Sigmoid colon (tissue), 4 donors: ENCODE results near the gene NHLRC4.

Source experiments
- POLR2A ChIP-seq, 2 donors: fragments of 450-650 bp; IDR thresholded peaks; one replicate each; pipeline ENCODE4 v1.6.1; 2016; ENCODE audit warnings: antibody characterized with exemption in 2 of 2, mild to moderate bottlenecking in 2 of 2, moderate library complexity in 2 of 2
- POLR2AphosphoS5 ChIP-seq, 4 donors: sonication (generic); formaldehyde crosslinking; IDR thresholded peaks; one replicate each; pipeline ENCODE4 v1.6.1; 2017; ENCODE audit warnings: antibody characterized with exemption in 4 of 4
- TF ChIP-seq, protein P1 (sequence below), 4 experiments: fragments of 450-650 bp in 3 of 4; fragments of 200-600 bp in 1 of 4; IDR thresholded peaks; one replicate each; pipeline ENCODE4 v1.5.1; 2016 to 2019; ENCODE audit warnings: antibody characterized with exemption in 4 of 4, mild to moderate bottlenecking in 3 of 4, moderate library complexity in 2 of 4

DNA sequence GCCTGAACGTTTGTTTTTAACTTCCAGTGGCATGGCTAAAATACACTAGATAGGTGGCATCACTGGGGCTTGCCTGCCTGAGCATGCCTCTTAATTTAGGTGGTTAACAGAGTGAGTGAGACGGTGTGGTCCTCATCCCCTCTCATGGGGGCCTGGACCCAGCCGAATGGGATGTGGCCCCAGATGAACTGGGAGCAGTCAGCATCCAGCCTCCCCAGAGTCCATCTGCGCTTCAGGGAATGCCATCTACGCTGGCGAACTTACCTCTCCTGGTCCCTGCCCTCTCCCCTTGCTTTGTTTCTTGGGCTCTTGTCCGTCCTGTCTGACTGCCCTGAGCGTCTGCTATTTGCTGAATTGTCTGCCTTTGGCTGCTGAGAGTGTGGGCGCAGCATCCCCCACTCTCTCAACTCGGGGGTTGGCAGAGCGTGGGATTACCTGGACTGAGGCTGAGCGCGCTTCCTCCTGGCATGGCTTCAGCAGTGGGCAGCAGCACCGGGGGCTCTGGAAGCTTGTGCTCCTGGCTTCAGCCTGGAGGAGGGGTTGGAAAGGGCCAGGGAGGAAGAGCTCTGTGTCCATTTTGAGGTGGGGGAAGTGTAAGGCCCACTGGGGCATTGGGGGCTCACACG, 25.2 kb downstream of the NHLRC4 start:
- TF ChIP-seq, protein P1, sequence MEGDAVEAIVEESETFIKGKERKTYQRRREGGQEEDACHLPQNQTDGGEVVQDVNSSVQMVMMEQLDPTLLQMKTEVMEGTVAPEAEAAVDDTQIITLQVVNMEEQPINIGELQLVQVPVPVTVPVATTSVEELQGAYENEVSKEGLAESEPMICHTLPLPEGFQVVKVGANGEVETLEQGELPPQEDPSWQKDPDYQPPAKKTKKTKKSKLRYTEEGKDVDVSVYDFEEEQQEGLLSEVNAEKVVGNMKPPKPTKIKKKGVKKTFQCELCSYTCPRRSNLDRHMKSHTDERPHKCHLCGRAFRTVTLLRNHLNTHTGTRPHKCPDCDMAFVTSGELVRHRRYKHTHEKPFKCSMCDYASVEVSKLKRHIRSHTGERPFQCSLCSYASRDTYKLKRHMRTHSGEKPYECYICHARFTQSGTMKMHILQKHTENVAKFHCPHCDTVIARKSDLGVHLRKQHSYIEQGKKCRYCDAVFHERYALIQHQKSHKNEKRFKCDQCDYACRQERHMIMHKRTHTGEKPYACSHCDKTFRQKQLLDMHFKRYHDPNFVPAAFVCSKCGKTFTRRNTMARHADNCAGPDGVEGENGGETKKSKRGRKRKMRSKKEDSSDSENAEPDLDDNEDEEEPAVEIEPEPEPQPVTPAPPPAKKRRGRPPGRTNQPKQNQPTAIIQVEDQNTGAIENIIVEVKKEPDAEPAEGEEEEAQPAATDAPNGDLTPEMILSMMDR (IDR thresholded peaks at IDR 0.05) = no peak
- no peak for TF ChIP-seq POLR2A (IDR thresholded peaks at IDR 0.05)
- TF ChIP-seq POLR2AphosphoS5 (IDR thresholded peaks at IDR 0.05) = no peak
